ENCODE data around the gene STK32A.

GRCh38 chr5:147384346-147385193 is 149.7 kb downstream of the STK32A start:
- TF ChIP-seq CTCF (IDR thresholded peaks at IDR 0.05; ENCODE audit: low read depth, low read length) = no peak
- no peak for TF ChIP-seq POLR2A (IDR thresholded peaks at IDR 0.05; ENCODE audit: extremely low read depth, insufficient read length)

Data from NB4 (cell line).